OCI-M2 (cell line): ENCODE measurements around the gene PXMP4.

Source experiments
- DNase-seq: peaks from one replicate; lab custom pipeline; 2025; ENCODE audit not compliant: unreplicated experiment; lab: John Stamatoyannopoulos, UW

PXMP4 gene

GRCh38 chr20:33732166-33732970 lies 12.3 kb upstream of the PXMP4 start:
- DNase-seq, result no peak

GRCh38 chr20:33731693-33732165 lies 11.6 kb upstream of the PXMP4 start, which contains the start of gene ZNF341:
Gene ZNF341, plus strand, starts transcription at chr20:33731996. Its CDS starts 26 bp downstream, at chr20:33732022.
- DNase-seq, result peak; percentile 63

DNA sequence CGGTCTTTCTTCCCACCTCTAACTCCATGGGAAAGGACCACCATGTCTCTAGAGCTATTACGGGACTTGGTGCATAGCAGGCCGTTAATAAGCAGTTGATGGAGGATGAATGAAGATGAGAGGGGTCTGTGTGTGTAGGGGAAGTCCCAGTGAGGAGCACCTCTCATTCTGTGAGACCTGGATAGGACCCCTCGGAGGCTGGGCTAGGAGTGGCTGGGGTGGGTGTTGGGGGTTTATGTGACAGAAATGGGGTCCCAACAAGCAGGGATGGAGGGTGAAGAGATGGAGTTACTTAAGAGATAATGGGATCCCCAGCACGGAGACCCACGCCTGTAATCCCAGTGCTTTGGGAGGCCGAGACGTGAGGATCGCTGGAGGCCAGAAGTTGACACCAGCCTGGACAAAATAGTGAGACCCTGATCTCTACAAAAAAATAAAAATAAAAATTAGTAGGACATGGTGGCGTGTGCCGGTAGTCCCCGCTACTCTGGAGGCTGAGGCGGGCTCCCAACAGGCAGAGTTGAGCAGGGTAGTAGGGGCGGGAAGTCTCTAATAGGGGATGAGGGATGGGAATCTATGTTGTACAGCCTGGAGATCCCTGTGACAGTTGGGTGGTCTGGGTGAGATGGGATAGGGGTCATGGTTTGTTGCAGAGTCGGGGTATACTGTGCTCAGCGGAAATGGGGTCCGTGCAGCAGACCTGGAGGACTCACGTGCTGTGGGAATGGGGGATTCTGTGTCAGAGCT lies 11.0 kb upstream of the PXMP4 start:
- no peak for DNase-seq

DNA sequence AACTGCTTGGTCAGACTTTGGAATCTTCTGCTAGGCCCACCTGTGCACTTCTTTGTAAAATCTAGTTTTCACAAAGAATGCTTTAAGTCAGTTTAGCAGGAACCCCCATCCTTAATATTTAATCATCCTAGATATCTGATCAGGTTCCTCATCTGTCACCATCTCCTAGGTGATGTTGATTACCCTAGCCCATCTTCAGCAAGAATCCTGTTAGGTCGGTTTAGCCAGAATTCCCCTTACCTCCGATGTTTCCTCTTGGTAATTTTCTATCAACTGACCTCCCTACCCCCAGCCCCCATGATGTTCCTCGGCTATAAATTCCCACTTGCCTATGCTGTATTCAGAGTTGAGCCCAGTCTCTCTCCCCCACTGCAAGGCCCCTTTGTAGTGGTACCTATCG lies 9.0 kb upstream of the PXMP4 start:
- no peak for DNase-seq

GRCh38 chr20:33728463-33728862 lies 8.4 kb upstream of the PXMP4 start:
- no peak for DNase-seq

DNA sequence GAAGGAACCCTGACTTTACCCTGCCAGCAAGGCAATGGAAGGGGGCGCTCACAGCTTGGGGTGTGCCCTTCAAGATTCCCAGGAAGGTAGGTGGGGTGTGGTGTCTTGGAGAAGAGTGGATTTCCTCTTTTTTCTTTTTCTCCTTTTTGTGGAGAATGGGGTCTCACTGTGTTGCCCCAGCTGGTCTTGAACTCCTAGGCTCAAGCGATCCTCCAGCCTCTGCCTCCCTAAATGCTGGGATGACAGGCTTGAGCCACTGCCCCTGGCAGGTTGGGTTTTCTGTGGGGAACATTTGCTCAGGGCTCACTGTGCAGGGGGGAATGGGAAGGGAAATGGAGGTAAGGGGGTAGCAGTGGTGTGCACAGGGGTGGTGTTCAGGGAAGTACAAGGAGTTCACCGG lies 7.7 kb upstream of the PXMP4 start:
- DNase-seq, result no peak

- no peak for DNase-seq
Observed at GRCh38 chr20:33727115-33727479, 7.0 kb upstream of the PXMP4 start.

- DNase-seq, result no peak
Observed at GRCh38 chr20:33725607-33726264, 5.6 kb upstream of the PXMP4 start.

DNA sequence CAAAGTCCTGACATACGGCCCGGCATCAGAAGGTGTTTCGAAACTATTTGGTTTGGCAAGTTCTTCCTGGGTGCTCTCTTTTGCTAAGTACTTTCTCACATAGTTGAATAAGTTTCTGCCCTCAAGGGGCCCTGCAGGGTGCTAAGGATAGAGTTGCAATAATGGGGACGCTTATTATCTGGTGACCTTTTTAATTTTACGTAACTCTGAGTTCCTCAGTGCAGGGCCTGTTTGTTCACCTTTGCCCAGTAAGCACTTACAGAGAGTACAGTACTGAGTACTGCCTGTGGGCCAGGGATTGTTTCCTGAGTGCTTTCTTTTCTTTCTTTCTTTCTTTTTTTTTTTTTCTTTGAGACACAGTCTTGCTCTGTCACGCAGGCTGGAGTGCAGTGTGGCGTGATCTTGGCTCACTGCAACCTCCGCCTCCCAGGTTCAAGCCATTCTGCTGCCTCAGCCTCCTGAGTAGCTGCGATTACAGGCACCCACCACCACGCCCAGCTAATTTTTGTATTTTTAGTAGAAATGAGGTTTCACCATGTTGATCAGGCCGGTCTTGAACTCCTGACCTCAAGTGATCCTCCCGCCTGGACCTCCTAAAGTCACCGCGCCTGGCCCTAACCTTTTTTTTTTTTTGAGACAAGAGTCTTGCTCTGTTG lies 4.5 kb upstream of the PXMP4 start:
- no peak for DNase-seq

DNA sequence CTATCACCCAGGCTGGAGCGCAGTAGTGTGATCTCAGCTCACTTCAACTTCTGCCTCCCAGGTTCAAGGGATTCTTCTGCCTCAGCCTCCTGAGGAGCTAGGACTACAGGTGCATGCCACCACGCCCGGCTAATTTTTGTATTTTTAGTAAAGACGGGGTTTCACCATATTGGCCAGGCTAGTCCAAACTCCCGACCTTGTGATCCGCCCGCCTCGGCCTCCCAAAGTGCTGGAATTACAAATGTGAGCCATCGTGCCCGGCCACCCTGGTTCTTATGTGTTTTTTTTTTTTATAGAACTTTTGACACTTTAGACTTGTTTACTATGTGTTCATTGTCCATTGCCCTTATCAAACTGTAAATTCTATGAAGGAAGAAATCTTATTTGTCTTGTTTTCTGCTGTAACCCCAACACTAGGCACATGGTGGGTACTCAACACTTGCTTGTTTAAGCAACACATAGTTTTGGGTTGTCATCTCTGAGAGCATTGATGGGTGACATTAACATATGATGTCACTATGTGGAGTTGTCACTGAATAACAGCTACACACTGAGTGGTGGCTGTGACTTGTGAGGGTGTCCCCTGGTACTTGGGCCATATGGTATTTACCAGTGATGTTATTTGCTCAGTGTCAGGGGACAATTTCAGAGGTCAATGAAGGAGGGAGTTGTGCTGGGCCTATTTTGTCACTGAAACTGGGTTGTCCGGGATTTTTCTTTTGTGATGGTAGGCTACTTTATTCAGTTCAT lies 1.5 kb upstream of the PXMP4 start:
- DNase-seq, result no peak

DNA sequence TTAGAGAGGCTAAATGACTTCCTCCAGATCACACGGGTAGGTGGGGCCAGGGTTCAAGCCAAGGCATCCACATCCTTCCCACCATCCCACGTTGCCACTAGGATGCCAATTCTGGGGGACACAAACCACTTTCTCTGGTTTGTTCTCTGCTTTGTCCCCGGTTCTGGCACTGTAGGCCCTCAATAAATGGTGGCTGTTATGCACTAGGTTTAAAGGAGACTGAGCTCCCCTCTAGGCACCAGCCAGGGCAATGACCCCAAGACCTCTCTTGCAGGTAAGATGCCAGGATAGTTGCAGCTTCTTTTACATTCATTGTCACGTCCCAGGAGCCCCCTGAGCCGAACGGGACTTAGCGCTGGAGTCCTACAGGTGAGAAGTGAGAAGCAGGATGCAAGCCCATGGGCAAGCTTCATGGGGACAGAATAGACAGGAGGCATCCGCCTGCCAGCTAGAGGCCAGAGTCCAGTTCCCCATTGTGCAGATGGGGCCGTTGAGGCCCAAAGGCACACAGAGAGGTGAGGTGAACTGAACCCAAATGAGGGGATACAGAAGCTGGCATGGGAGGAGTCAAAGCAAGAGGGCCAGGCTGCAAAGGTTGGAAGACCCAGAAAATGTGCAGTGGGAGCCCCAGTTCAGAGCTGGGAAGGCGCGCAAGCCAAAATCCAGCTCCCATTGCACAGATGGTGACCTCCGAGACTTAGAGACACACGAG lies 677 bp downstream of the PXMP4 start:
- DNase-seq, result no peak

- DNase-seq, result no peak
Observed at GRCh38 chr20:33716498-33716897, 3.6 kb downstream of the PXMP4 start.

DNA sequence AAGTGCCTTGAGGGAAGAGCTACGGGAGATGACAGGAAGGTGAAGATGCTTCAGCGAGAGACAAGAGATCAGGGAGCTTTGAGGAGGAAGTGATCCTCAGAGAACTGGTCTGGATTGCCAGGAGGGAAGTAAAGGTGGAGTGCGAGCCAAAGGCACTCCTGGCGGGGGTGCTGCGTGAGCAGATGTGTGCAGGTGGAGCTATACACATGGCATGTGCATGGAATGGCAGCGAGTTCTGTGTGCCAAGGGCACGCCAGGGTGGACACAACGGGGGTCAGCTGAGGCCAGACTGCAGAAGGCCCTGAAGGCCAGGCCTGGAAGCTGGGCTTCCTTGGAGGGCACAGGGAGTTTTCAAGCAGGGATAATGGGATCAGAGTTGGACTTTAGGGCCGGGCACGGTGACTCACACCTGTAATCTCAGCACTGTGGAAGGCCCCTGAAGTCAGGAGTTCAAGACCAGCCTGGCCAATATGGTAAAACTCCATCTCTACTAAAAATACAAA lies 6.2 kb downstream of the PXMP4 start:
- no peak for DNase-seq

DNA sequence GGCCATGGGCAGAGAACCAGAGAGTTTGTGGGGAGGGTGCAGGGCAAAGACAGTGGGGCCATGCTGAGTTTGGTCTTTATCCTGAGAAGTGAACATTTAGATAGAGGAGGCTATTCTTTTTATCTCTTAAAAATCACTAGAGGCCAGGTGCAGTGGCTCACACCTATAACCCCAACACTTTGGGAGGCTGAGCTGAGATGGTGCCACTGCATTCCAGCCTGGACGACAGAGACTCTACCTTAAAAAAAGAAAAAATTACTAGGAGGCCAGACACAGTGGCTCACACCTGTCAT lies 8.7 kb downstream of the PXMP4 start:
- DNase-seq, result no peak

DNA sequence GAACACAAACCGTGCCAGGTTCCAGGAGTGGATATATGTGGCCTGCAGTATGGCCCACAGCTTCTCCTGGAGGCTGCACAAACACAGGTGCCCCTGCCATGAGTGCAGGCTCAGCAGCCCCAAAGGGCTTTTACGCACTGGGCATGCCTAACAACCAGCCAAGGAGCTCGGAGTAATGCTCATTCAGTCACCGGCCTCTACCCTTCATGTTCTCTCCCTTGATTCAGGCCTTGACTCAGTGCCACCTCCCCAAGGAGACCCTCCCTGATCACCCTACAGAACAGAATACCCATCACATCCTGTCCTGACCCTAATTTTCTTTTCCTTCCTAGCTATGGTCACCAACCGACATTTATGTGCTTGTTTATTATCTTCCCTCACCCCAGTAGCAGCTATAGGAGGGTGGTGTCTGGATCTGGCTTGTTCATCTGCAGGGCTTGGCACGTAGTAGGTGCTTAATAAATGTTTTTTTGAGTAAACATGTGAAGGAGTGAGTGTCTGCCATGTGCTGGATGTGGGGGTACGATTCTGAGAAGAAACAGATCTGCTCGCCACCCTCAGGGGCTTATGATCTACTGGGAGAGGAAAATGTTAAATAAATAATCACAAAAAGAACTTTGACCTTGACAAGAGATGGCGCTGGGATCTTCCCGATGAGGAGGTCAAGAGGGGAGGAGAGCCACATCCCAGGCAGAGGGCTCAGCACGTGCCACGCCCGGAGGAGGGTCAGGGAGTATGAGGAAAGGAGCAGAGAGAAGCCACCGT lies 9.2 kb downstream of the PXMP4 start:
- DNase-seq, result no peak

DNA sequence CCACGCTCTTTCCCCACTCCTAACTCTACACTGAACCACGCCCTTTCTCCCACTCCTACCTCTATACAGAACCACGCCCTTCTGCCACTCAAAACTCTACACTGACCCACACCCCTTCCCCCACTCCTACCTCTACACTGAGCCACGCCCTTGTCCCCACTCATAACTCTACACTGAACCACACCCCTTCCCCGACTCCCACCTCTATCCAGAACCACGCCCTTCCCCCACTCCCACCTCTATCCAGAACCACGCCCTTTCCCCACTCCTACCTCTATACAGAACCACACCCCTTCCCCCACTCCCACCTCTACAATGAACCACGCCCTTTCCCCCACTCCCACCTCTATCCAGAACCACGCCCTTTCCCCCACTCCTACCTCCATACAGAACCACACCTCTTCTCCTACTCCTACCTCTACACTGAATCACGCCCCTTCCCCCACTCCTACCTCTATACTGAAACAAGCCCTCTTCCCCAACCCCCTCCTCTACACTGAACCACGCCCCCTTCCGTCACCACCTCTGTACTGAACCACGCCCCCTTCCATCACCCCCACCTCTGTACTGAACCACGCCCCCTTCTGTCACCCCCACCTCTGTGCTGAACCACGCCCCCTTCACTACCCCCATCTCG lies 10.1 kb downstream of the PXMP4 start:
- DNase-seq, result no peak

- no peak for DNase-seq
Observed at GRCh38 chr20:33709398-33709797, 10.7 kb downstream of the PXMP4 start.

DNA sequence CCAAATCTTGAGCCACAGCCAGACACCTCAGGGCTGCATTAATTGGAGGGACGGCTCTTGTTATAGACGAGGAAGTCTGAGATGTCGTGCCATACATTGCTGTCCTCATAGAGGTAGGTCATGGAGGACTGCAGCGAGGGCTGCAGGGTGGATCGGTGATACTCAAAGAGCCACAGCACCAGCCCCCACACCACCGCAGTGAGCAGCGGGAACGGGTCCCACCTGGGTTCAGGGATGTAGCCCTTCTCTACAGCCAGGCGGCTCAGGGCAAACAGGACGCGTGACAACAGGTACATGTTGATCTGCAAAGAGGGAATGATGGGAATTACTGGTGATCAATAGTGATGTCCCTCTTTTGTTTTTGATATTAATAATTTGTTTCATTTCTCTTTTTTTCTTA lies 12.4 kb downstream of the PXMP4 start:
- DNase-seq, result no peak
